Bone marrow (tissue), 2 donors: ENCODE measurements around the gene ZNF638.
A peak's percentile ranks its signal among the peaks of the same experiment; 100 is the strongest.
"Not testable (repeated sequence)": the region's sequence is repeated elsewhere in the genome, so short reads cannot be mapped to it uniquely, and the experiment has no call there.

Experiments
- DNase-seq, 2 donors: peaks; one replicate each; lab custom pipeline; 2025; lab: John Stamatoyannopoulos, UW

Gene ZNF638

GRCh38 chr2:71395471-71395870 lies 63.9 kb downstream of the ZNF638 start:
- DNase-seq: no peak

- no peak for DNase-seq
Observed at GRCh38 chr2:71402427-71402826, 70.8 kb downstream of the ZNF638 start.

- no peak for DNase-seq
Observed at GRCh38 chr2:71409611-71410010, 78.0 kb downstream of the ZNF638 start.

- DNase-seq: no peak
Observed at GRCh38 chr2:71410696-71411095, 79.1 kb downstream of the ZNF638 start.

- DNase-seq: not testable (repeated sequence)
Observed at GRCh38 chr2:71416866-71417265, 85.3 kb downstream of the ZNF638 start.

GRCh38 chr2:71417300-71418202 lies 86.0 kb downstream of the ZNF638 start:
- no peak for DNase-seq

- DNase-seq: no peak
Observed at GRCh38 chr2:71419145-71419544, 87.6 kb downstream of the ZNF638 start.

GRCh38 chr2:71419976-71420375 lies 88.4 kb downstream of the ZNF638 start:
- DNase-seq: no peak

GRCh38 chr2:71422786-71423185 lies 91.2 kb downstream of the ZNF638 start:
- DNase-seq: no peak

GRCh38 chr2:71423817-71424420 lies 92.3 kb downstream of the ZNF638 start:
- no peak for DNase-seq

- no peak for DNase-seq
Observed at GRCh38 chr2:71426721-71427120, 95.1 kb downstream of the ZNF638 start.

- DNase-seq: no peak
Observed at GRCh38 chr2:71428472-71429383, 97.1 kb downstream of the ZNF638 start.

- DNase-seq: not testable (repeated sequence)
Observed at GRCh38 chr2:71445142-71445541, 113.6 kb downstream of the ZNF638 start.

GRCh38 chr2:71446505-71446904 lies 114.9 kb downstream of the ZNF638 start:
- no peak for DNase-seq

- DNase-seq: no peak
Observed at GRCh38 chr2:71449343-71449742, 117.8 kb downstream of the ZNF638 start.

- DNase-seq: no peak
Observed at GRCh38 chr2:71451705-71452104, 120.1 kb downstream of the ZNF638 start.

GRCh38 chr2:71452565-71452964 lies 121.0 kb downstream of the ZNF638 start:
- DNase-seq: peak in 1 of 2 donors; percentile 14

GRCh38 chr2:71453404-71454220 lies 122.0 kb downstream of the ZNF638 start, which contains the start of gene DYSF:
Gene DYSF (plus strand): TSS chr2:71453561.
- DNase-seq: peak in 1 of 2 donors; percentile 65

GRCh38 chr2:71454221-71455010 lies 122.8 kb downstream of the ZNF638 start:
- DNase-seq: no peak

GRCh38 chr2:71455011-71455740 lies 123.6 kb downstream of the ZNF638 start:
- DNase-seq: no peak
